ENCODE results near the gene COX5A.
A peak's percentile ranks its signal among the peaks of the same experiment; 100 is the strongest.

The COX5A gene

DNA sequence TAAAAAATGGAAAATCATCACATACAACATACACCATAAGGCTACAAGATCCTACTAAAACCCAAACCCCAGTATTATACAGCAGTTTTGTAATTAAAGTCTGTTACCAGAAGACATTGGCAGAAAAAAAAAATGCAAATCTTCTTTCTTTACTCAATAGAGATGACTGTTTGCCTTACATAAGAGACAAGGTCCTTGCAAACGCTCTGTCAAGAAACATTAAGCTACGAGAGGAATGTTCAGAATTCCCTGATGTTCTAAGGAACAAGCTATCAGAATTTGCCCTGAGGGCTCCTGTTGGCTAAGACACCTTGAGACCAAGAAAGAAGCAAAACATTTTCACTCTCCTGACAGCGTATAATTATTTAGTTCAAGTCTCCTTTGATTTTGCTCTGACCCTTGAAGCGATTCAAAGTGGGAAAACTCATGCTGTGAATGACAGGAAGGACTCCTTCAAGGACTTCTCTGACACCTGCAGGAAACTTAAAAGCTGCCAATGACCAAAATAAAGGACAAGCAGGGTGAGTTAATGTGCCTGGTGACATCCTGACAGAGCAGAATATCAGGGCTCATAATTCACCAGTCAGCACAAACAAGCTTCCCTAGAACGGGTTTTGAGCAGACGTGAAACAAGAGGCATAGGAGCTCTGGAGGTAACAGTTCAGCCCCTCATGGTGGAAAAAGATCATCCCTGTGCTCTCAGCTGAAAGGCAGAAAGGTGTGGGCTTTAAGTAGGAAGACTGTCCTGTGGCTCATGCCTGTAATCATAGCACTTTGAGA is 67.2 kb downstream of the COX5A start:
- DNase-seq (ENCODE audit: low spot score), result peak; percentile 42
